Tibial artery (tissue), 4 donors: ENCODE results near the gene SLC16A11.

ENCODE experiments used
- DNase-seq, 2 donors: peaks; one replicate each; pipeline ENCODE4 v3.0.0-alpha.2; 2019
- H3K27ac ChIP-seq, 2 donors: fragments of 200-600 bp; sonication (generic) in 1 of 2; 1 replicate in 1 of 2; 2 replicates in 1 of 2; pipeline ENCODE4 v1.5.1; 2018 to 2019; ENCODE audit warnings: mild to moderate bottlenecking in 1 of 2
- H3K27me3 ChIP-seq, 2 donors: fragments of 200-600 bp; sonication (generic) in 1 of 2; one replicate each; pipeline versions ENCODE4 v1.5.1 to v1.6.0; 2016 to 2019
- H3K36me3 ChIP-seq, 3 donors: fragments of 200-600 bp; sonication (generic) in 2 of 3; one replicate each; pipeline ENCODE4 v1.5.1; 2016 to 2019; ENCODE audit warnings: mild to moderate bottlenecking in 2 of 3
- H3K4me1 ChIP-seq, 4 donors: fragments of 200-600 bp; sonication (generic) in 2 of 4; 1 replicate in 3 of 4; 2 replicates in 1 of 4; pipeline ENCODE4 v1.5.1; 2016 to 2019
- H3K4me3 ChIP-seq, 2 donors: fragments of 200-600 bp; sonication (generic) in 1 of 2; 1 replicate in 1 of 2; 2 replicates in 1 of 2; pipeline ENCODE4 v1.5.1; 2018 to 2019; ENCODE audit warnings: mild to moderate bottlenecking in 2 of 2
- H3K9me3 ChIP-seq, 3 donors: fragments of 200-600 bp; sonication (generic) in 1 of 3; one replicate each; pipeline ENCODE4 v1.5.1; 2016 to 2019
- intact Hi-C: fragments of 100-400 bp; cut with DNase I; formaldehyde crosslinking; loops from one replicate; pipeline ENCODE4 v1.15.0; 2023; ENCODE audit warnings: low total_unique reads
- TF ChIP-seq, protein P1 (sequence below), 2 experiments: fragments of 200-600 bp in 1 of 2; fragments of 450-650 bp in 1 of 2; IDR thresholded peaks; one replicate each; pipeline ENCODE4 v1.5.1; 2017 to 2019; ENCODE audit warnings: antibody characterized with exemption in 2 of 2, mild to moderate bottlenecking in 1 of 2, moderate library complexity in 1 of 2

Gene SLC16A11

DNA sequence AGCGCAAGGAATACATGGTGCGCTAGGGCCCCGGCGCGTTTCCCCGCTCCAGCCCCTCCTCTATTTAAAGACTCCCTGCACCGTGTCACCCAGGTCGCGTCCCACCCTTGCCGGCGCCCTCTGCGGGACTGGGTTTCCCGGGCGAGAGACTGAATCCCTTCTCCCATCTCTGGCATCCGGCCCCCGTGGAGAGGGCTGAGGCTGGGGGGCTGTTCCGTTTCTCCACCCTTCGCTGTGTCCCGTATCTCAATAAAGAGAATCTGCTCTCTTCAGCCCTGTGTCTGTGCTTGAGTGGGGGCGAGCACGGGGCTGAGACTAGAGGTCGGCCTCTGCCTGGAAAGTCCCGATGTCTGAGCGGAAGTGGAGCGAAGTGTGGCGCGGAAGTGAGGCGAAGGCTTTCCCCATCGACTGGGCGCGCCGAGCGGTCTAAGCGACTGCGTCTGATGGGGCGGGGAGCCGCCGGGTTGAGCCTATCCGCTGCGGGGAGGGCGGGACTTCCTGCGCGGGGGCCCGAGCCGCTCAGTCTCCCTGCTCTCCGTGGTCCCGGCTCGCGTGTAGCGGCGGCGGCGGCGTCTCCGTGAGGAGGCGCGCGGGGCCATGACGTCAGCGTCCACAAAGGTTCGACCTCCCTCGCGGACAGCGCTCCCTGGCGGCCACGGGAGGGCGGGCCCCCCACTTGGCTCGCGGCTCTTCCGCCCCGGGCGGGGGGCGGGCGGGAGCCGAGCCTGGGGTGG is 29.5 kb downstream of the SLC16A11 start:
- Histone ChIP-seq H3K9me3 (no peaks in the 10 kb centered on the region), H3K4me1 (peaks cover 5 to 74% (median 61%) of the 10 kb centered on the region in 4 donors)
- intact Hi-C loops, result no loop called here

DNA sequence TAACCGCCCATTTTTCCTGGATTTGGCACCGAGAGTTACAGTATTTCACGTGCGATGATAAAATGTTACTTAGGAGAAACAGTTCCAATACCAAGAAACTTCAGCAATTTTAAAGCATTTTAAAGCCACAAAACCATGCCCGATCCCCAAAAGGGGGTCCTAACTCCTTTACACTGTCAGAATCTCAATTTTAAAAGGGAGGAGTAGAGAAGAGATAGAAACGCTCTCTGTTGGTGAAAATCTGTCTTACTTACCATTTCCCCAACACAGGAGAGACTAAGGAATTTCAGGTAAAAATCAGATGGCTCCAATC is 32.0 kb downstream of the SLC16A11 start:
- H3K9me3 ChIP-seq, result no peaks in the 10 kb centered on the region
- peaks cover 0 to 54% (median 45%) of the 10 kb centered on the region in 4 donors for H3K4me1 ChIP-seq
- intact Hi-C loops, result no loop called here
- H3K4me3 ChIP-seq, result peak overlapping the region; percentile 69 to 80
- H3K27me3 ChIP-seq, result no peaks in the 10 kb centered on the region
- peaks cover 0 to 17% (median 9%) of the 10 kb centered on the region in 3 donors for H3K36me3 ChIP-seq
- DNase-seq, result no peak
- peak overlapping the region; percentile 91 to 97 for H3K27ac ChIP-seq
- TF ChIP-seq, protein P1, sequence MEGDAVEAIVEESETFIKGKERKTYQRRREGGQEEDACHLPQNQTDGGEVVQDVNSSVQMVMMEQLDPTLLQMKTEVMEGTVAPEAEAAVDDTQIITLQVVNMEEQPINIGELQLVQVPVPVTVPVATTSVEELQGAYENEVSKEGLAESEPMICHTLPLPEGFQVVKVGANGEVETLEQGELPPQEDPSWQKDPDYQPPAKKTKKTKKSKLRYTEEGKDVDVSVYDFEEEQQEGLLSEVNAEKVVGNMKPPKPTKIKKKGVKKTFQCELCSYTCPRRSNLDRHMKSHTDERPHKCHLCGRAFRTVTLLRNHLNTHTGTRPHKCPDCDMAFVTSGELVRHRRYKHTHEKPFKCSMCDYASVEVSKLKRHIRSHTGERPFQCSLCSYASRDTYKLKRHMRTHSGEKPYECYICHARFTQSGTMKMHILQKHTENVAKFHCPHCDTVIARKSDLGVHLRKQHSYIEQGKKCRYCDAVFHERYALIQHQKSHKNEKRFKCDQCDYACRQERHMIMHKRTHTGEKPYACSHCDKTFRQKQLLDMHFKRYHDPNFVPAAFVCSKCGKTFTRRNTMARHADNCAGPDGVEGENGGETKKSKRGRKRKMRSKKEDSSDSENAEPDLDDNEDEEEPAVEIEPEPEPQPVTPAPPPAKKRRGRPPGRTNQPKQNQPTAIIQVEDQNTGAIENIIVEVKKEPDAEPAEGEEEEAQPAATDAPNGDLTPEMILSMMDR (IDR thresholded peaks at IDR 0.05), result no peak

More for the DNA sequence above, 29.5 kb downstream of the SLC16A11 start:
- DNase-seq, result peak; percentile 97 to 99
- Histone ChIP-seq H3K27ac (peak overlapping the region; percentile 91 to 97), H3K4me3 (peak overlapping the region; percentile 69 to 80), H3K36me3 (peaks cover 0 to 13% (median 13%) of the 10 kb centered on the region in 3 donors), H3K27me3 (no peaks in the 10 kb centered on the region)
- TF ChIP-seq, protein P1 (IDR thresholded peaks at IDR 0.05), result peak; percentile 69 to 80

DNA sequence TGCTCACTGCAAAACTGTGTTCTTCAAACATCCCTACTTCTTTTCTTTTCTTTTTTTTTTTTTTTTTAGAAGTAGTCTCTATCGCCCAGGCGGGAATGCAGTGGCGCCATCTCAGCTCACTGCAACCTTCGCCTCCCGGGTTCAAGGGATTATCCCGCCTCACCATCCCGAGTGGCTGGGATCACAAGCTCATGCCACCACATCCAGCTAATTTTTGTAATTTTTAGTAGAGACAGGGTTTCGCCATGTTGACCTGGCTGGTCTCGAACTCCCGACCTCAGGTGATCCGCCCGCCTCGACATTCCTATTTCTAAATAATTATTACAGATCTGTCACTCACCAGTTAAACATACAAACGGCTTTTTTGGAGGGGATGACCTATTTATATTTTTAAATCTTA is 32.5 kb downstream of the SLC16A11 start:
- intact Hi-C loops, result no loop called here
- TF ChIP-seq, protein P1 (IDR thresholded peaks at IDR 0.05), result no peak
- H3K4me3 ChIP-seq, result peak overlapping the region; percentile 69 to 80
- peaks cover 0 to 17% (median 4%) of the 10 kb centered on the region in 3 donors for H3K36me3 ChIP-seq
- DNase-seq, result no peak
- no peaks in the 10 kb centered on the region for H3K27me3 ChIP-seq
- H3K27ac ChIP-seq, result peak overlapping the region; percentile 91 to 97
- H3K4me1 ChIP-seq, result peaks cover 0 to 49% (median 42%) of the 10 kb centered on the region in 4 donors
- H3K9me3 ChIP-seq, result no peaks in the 10 kb centered on the region

DNA sequence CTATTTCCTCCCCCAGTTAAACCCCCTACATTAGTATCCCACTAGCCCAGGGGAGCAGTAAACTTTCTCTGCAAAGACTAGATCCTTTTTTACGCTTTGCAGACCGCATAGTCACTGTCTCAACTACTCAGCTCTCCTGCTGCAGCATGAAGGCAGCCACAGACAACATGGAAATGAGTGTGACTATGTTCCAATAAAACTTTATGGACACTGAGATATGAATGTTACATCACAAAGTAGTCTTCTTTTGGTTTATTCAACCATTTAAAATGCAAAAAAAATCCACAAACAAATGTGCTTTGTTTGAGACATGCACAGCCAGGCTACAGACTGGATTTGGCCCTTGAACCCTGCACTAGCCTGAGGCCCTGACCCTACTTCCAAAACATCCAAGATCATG is 33.4 kb downstream of the SLC16A11 start:
- H3K27me3 ChIP-seq, result no peaks in the 10 kb centered on the region
- intact Hi-C loops, result no loop called here

DNA sequence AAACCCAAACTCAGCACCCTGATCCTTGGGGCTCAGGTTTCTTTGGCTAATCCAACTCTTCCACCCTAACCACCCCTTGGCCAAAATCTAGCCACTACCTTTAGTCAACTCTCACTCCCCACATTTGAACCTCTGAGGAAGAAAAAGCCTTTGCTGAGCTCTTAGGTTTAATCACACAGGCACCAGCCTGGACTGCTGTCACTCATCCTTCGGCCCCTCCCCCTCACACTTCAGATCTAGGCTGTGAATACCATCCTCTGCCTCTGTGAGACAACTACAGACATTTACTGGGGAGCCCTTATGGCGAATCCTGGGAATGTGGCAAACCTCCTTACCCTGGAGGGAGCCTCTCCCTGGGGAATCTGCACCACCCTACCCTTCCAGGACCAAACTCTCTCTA is 36.7 kb downstream of the SLC16A11 start:
- TF ChIP-seq, protein P1 (IDR thresholded peaks at IDR 0.05), result no peak
- Histone ChIP-seq H3K27me3 (no peaks in the 10 kb centered on the region), H3K27ac (no peak overlapping the region), H3K4me1 (peaks cover 0 to 26% (median 20%) of the 10 kb centered on the region in 4 donors), H3K4me3 (no peak overlapping the region), H3K36me3 (peaks cover 10 to 33% (median 13%) of the 10 kb centered on the region in 3 donors), H3K9me3 (no peaks in the 10 kb centered on the region)
- DNase-seq, result no peak
- intact Hi-C loops, result loop anchor here (10.0 kb wide), 1 partner anchor 342 kb away; no protein-coding TSS in a partner anchor

More for the DNA sequence above, 33.4 kb downstream of the SLC16A11 start:
- Histone ChIP-seq H3K4me1 (peaks cover 0 to 44% (median 34%) of the 10 kb centered on the region in 4 donors), H3K4me3 (no peak overlapping the region), H3K9me3 (no peaks in the 10 kb centered on the region), H3K27ac (no peak overlapping the region), H3K36me3 (peaks cover 0 to 19% (median 0%) of the 10 kb centered on the region in 3 donors)
- TF ChIP-seq, protein P1 (IDR thresholded peaks at IDR 0.05), result no peak
- DNase-seq, result no peak
